ENCODE measurements around the gene BMPR1A. TPM values are rescaled to one million over a fixed set of nuclear protein-coding genes. Genes with fewer than 3 reads are reported as not detected.

Gene BMPR1A
- total RNA-seq, 4 donors from 2014 or later, result 25.6 to 46.2 (median 34.7) TPM

- TF ChIP-seq CTCF (IDR thresholded peaks at IDR 0.05; ENCODE audit: low read depth), result no peak
These were observed 38.9 kb downstream of the BMPR1A start for GRCh38 chr10:86795353-86795752.

GRCh38 chr10:86798025-86798424 lies 41.6 kb downstream of the BMPR1A start:
- no peak for TF ChIP-seq CTCF (IDR thresholded peaks at IDR 0.05; ENCODE audit: low read depth)

GRCh38 chr10:86798611-86799010 lies 42.2 kb downstream of the BMPR1A start:
- no peak for TF ChIP-seq CTCF (IDR thresholded peaks at IDR 0.05; ENCODE audit: low read depth)

GRCh38 chr10:86799188-86799845 lies 42.9 kb downstream of the BMPR1A start:
- TF ChIP-seq CTCF (IDR thresholded peaks at IDR 0.05; ENCODE audit: low read depth), result no peak

GRCh38 chr10:86801995-86802394 lies 45.6 kb downstream of the BMPR1A start:
- TF ChIP-seq CTCF (IDR thresholded peaks at IDR 0.05; ENCODE audit: low read depth), result no peak

GRCh38 chr10:86802473-86803108 lies 46.2 kb downstream of the BMPR1A start:
- TF ChIP-seq CTCF (IDR thresholded peaks at IDR 0.05; ENCODE audit: low read depth), result no peak

- TF ChIP-seq CTCF (IDR thresholded peaks at IDR 0.05; ENCODE audit: low read depth), result no peak
These were observed 46.7 kb downstream of the BMPR1A start for GRCh38 chr10:86803156-86803555.
